GM10847 (cell line): ENCODE measurements around the gene MEIS2.
A peak's percentile ranks its signal among the peaks of the same experiment; 100 is the strongest.

ENCODE experiments used
- POLR2A ChIP-seq: IDR thresholded peaks from 2 replicates; pipeline ENCODE4 v1.6.1; 2011; ENCODE audit not compliant: insufficient read length; ENCODE audit errors: extremely low read depth

The MEIS2 gene

GRCh38 chr15:37100109-37100965, at the start of gene MEIS2:
Gene MEIS2 (minus strand): TSS chr15:37100549. CDS start chr15:37099466, 1,083 bp downstream.
- peak; percentile 32 for TF ChIP-seq POLR2A

DNA sequence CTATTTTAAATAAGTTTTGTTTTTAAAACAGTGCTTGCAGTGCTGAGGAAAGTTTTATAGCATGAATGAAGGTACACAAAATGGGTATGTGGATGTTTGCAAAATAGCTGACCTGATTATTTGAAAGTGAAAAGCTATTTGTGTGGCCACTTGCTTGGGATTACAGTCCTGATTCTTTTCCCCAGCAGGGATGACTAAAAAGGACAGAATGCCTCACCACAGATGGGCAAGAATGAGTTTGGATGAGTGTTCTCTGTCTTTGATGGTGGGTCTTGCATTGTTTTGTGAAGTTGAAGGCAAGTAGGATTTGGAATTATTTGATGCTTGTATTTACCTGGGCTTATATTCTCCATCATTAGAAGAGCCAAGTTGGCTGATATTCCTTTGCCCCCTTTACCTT, 48.8 kb upstream of the MEIS2 start:
- no peak for TF ChIP-seq POLR2A

GRCh38 chr15:37148714-37149113, 48.4 kb upstream of the MEIS2 start:
- no peak for TF ChIP-seq POLR2A

GRCh38 chr15:37143351-37143750, 43.0 kb upstream of the MEIS2 start:
- no peak for TF ChIP-seq POLR2A

- no peak for TF ChIP-seq POLR2A
Observed at GRCh38 chr15:37142371-37142770, 42.0 kb upstream of the MEIS2 start.

DNA sequence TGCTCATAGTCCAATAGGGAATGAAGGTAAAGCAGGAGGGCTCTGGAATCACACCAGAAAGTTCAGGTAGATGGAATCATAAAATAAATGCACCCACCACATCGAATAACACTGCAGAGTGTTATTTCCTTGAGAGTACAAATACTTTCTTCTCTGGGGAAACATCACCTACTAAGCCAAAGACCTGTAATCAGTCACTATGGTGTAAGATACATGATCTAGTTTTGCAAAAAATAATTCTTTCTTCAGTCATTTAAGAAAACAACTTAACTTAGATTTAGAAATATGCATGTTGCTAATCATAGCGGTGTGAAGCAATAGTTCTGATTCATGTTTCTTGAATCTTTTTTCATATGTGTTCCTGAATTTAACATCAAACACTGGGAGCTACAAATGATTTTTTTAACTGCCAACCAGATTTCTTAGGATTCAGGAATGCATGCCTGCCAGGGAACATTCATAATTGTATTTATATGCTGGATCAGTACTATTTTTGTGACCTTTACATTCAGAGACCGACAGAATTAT, 40.2 kb upstream of the MEIS2 start:
- TF ChIP-seq POLR2A, result no peak

- no peak for TF ChIP-seq POLR2A
Observed at GRCh38 chr15:37138591-37139215, 38.4 kb upstream of the MEIS2 start.

GRCh38 chr15:37137221-37137620, 36.9 kb upstream of the MEIS2 start:
- TF ChIP-seq POLR2A, result no peak

DNA sequence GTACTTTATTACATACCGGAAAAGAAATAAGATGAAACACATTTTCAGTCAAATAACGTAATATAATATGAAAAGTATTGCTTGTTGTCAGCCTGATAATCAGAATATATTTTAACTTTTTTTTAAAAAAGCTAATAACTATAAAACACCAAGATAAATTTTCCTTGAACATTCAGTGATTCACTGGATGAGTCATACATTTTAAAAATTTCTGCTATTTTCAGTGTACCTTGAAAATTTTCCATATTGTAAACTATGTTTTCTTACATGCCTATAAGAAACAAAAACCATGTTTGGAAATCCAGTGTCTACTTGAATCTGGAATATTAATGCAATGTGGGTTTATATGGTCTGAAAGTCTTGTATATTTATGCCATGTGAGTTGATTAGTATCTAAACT, 36.3 kb upstream of the MEIS2 start:
- TF ChIP-seq POLR2A, result no peak

DNA sequence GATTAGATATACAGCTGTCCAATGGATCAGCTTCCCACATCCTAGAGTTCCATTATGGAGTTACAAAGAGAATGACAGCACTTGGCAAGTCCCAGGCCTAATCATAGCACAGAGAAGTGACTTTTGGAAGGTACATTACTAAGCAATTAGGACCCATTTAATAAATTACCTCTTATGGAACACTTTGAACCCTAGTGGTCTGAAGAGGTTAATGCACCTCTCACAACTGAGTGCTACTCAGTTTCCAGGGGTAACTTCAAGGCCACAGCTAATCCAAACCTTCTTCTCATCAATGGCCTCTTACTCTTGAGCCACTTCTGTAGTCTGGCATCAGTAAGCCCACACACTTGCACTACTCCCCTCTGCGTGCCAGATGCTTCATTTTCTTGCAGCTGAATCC, 34.9 kb upstream of the MEIS2 start:
- TF ChIP-seq POLR2A, result no peak

GRCh38 chr15:37134699-37135131, 34.4 kb upstream of the MEIS2 start:
- TF ChIP-seq POLR2A, result no peak

GRCh38 chr15:37134244-37134643, 33.9 kb upstream of the MEIS2 start:
- no peak for TF ChIP-seq POLR2A

DNA sequence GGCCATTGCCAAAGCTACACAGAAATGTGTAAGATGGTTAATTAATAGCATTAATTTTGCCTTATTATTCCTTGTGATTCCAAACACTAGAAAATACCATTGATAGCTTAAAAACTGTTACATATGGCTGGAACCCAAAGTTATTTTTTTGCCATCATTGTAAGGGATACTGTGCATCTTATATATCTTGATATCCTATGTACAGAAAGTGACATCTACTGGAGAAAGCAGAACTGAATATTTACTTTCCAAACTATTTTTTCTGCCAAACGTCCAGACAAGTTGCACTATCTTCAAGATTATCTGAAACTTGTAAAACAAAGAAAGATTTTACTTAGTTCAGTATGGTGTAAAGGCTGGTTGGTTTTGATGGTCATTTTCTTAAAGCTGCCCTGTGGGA, 33.3 kb upstream of the MEIS2 start:
- TF ChIP-seq POLR2A, result no peak

- TF ChIP-seq POLR2A, result no peak
Observed at GRCh38 chr15:37132826-37133417, 32.6 kb upstream of the MEIS2 start.

- no peak for TF ChIP-seq POLR2A
Observed at GRCh38 chr15:37131621-37132020, 31.3 kb upstream of the MEIS2 start.

GRCh38 chr15:37130356-37130755, 30.0 kb upstream of the MEIS2 start:
- TF ChIP-seq POLR2A, result no peak
